Esophagus muscularis mucosa (tissue), 4 donors: ENCODE data around the gene THADA. TPM values are rescaled to one million over a fixed set of nuclear protein-coding genes. Genes with fewer than 3 reads are reported as not detected.
A peak's percentile ranks its signal among the peaks of the same experiment; 100 is the strongest.

Experiments
- DNase-seq: peaks from one replicate; pipeline ENCODE4 v3.0.0-alpha.2; 2017; ENCODE audit errors: extremely low spot score
- H3K27ac ChIP-seq, 4 donors: fragments of 200-600 bp; sonication (generic); replicated peaks in 1 of 4; 1 replicate in 3 of 4; 2 replicates in 1 of 4; pipeline ENCODE4 v1.5.1; 2016 to 2019; ENCODE audit warnings: mild to moderate bottlenecking in 1 of 4
- H3K27me3 ChIP-seq, 4 donors: fragments of 200-600 bp; sonication (generic); one replicate each; pipeline versions ENCODE4 v1.5.1 to v1.6.0; 2016 to 2019
- H3K36me3 ChIP-seq, 4 donors: fragments of 200-600 bp; sonication (generic); one replicate each; pipeline ENCODE4 v1.5.1; 2016 to 2019
- H3K4me1 ChIP-seq, 4 donors: fragments of 200-600 bp; sonication (generic); one replicate each; pipeline ENCODE4 v1.5.1; 2016 to 2019
- H3K4me3 ChIP-seq, 4 donors: fragments of 200-600 bp; sonication (generic); 1 replicate in 2 of 4; 2 replicates in 2 of 4; pipeline ENCODE4 v1.5.1; 2016 to 2019; ENCODE audit warnings: mild to moderate bottlenecking in 4 of 4, moderate library complexity in 1 of 4
- H3K9me3 ChIP-seq, 4 donors: fragments of 200-600 bp; sonication (generic); 1 replicate in 3 of 4; 2 replicates in 1 of 4; pipeline ENCODE4 v1.5.1; 2016 to 2019
- EP300 ChIP-seq: sonication (generic); formaldehyde crosslinking; IDR thresholded peaks from one replicate; pipeline ENCODE4 v1.6.1; 2017; ENCODE audit warnings: antibody characterized with exemption
- POLR2A ChIP-seq: fragments of 450-650 bp; IDR thresholded peaks from one replicate; pipeline ENCODE4 v1.6.1; 2017; ENCODE audit warnings: antibody characterized with exemption, moderate library complexity, mild to moderate bottlenecking, low read depth
- POLR2AphosphoS5 ChIP-seq, 2 donors: sonication (generic); formaldehyde crosslinking; IDR thresholded peaks; one replicate each; pipeline ENCODE4 v1.6.1; 2017; ENCODE audit warnings: antibody characterized with exemption in 2 of 2
- WGBS: methylation state at CpG from one replicate; pipeline ENCODE4 v1.1.5; 2018; 5-methylcytosine and 5-hydroxymethylcytosine counted together
- intact Hi-C: fragments of 100-400 bp; cut with DNase I; formaldehyde crosslinking; loops from one replicate; pipeline ENCODE4 v1.15.1; 2023
- total RNA-seq, 4 donors: library from RNA; depleted of rRNA; stranded (reverse); fragments of >200 nt; gene quantifications; one replicate each; pipeline versions ENCODE4 v1.1.0 to v1.2.1, GENCODE V29; 2016
- TF ChIP-seq, protein P1 (sequence below), 3 experiments: fragments of 200-600 bp in 2 of 3; fragments of 450-650 bp in 1 of 3; sonication (generic) in 2 of 3; IDR thresholded peaks; one replicate each; pipeline ENCODE4 v1.5.1; 2017 to 2019; ENCODE audit warnings: antibody characterized with exemption in 3 of 3, mild to moderate bottlenecking in 2 of 3, moderate library complexity in 1 of 3

THADA gene
- total RNA-seq, 4 donors from 2014 or later, result 17.2 to 28.7 (median 21.3) TPM

DNA sequence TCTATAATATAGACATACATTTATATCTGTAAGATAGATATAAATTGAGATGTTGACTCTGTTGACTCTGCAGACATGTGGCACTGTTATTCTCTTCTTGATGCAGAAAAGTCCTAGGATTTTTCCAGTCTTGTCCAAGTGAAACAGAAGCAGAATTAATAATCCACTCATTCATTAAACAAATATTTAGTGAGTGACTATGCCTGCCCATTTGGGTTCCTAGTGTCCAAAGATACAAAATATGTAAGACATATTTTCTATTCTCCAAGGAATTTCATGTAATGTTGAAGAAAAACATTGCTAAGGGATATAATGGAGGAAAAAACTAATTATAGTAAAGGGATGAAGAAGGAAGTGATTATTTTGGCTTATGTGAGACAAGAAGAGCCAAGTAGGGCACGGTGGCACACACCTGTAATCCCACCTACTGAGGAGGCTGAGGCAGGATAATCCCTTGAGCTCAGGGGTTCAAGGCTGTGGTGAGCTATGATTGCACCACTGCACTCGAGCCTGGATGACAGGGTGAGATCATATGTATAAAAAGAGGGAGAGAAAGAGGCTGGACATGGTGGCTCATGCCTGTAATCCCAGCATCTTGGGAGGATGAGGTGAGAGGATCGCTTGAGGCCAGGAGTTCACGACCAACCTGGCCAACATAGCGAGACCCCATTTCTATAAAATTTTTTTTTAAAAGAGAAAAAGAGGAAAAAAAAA lies 21.3 kb upstream of the THADA start:
- intact Hi-C loops, result loop anchor here (10.0 kb wide), 1 partner anchor 58 kb away; the partner anchor contains the start of gene C1GALT1C1L
- TF ChIP-seq, protein P1, sequence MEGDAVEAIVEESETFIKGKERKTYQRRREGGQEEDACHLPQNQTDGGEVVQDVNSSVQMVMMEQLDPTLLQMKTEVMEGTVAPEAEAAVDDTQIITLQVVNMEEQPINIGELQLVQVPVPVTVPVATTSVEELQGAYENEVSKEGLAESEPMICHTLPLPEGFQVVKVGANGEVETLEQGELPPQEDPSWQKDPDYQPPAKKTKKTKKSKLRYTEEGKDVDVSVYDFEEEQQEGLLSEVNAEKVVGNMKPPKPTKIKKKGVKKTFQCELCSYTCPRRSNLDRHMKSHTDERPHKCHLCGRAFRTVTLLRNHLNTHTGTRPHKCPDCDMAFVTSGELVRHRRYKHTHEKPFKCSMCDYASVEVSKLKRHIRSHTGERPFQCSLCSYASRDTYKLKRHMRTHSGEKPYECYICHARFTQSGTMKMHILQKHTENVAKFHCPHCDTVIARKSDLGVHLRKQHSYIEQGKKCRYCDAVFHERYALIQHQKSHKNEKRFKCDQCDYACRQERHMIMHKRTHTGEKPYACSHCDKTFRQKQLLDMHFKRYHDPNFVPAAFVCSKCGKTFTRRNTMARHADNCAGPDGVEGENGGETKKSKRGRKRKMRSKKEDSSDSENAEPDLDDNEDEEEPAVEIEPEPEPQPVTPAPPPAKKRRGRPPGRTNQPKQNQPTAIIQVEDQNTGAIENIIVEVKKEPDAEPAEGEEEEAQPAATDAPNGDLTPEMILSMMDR (IDR thresholded peaks at IDR 0.05), result no peak
- no peak for TF ChIP-seq POLR2A
- no peak for TF ChIP-seq EP300
- no peak for TF ChIP-seq POLR2AphosphoS5 (IDR thresholded peaks at IDR 0.05)
- DNase-seq, result no peak
- Histone ChIP-seq H3K9me3 (no peaks in the 10 kb centered on the region), H3K4me1 (peaks cover 0 to 6% (median 2%) of the 10 kb centered on the region in 4 donors), H3K36me3 (no peaks in the 10 kb centered on the region), H3K27me3 (no peaks in the 10 kb centered on the region), H3K4me3 (no peak overlapping the region), H3K27ac (no peak overlapping the region)
- 89% methylated on average over 5 of the region's 5 CpGs for WGBS

DNA sequence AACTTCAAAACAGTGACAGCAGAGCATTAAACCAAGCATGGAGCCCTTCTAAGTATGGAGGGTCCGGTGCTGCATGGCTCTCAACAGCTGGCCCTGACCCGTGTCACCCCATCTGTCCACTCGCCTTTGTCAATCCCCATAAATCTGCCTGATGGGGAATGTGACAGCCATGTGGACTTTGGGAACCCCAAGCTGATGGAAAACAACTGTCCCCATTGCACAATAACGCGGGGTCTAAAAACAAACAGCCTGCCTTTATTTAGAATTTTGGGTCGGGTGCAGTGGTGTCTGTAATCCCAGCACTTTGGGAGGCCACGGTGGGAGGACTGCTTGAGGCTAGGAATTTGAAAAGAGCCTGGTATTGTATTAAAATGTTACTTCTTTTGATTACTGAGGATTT lies 17.1 kb upstream of the THADA start:
- H3K36me3 ChIP-seq, result no peaks in the 10 kb centered on the region
- 73% methylated on average over 7 of the region's 7 CpGs for WGBS
- TF ChIP-seq EP300 (no peak), POLR2A (no peak), POLR2AphosphoS5 (IDR thresholded peaks at IDR 0.05) (no peak)
- TF ChIP-seq, protein P1 (IDR thresholded peaks at IDR 0.05), result no peak
- H3K27ac ChIP-seq, result no peak overlapping the region
- peaks cover 0 to 8% (median 2%) of the 10 kb centered on the region in 4 donors for H3K4me1 ChIP-seq
- no peaks in the 10 kb centered on the region for H3K27me3 ChIP-seq
- DNase-seq, result no peak
- peak overlapping the region in 1 of 4 donors; percentile 4 for H3K4me3 ChIP-seq
- H3K9me3 ChIP-seq, result no peaks in the 10 kb centered on the region
- intact Hi-C loops, result loop anchor here (5.0 to 10.0 kb wide), 2 partner anchors 62 to 159 kb away; partner anchors contain the start of genes C1GALT1C1L and DYNC2LI1

DNA sequence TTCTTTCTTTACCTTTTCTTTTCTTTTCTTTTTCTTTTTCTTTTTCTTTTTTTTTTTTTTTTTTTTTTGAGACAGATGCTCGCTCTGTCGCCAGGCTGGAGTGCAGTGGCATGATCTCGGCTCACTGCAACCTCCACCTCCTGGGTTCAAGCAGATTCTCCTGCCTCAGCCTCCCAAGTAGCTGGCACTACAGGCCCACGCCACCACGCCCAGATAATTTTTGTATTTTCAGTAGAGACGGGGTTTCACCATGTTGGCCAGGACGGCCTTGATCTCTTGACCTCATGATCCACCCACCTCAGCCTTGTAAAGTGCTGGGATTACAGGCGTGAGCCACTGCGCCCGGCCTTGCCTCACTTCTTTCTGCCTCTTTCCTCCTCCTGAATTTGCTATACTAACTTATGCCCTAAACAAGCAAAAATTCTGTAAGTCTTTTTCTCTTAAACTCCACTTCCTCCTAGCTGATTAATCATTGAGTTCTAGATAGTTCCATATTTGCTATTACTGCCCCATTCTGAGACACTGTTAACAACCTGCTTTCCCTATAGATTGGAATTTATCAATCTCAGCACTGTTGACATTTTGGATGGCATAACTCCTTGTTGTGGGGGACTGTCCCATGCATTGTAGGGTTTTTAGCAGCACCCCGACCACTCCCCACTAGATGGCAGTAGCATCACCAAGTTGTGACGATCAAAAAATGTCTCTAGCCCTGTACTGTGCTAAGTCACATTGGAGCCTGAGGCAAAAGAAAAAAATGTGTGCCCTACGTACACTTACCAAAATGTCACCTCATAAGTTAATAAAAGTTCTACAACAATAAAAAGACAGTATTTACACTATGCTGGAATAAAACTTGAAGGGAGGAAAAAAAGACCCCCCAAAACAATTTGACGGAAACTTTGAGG lies 16.4 kb upstream of the THADA start:
- no peak for DNase-seq
- TF ChIP-seq POLR2A (no peak), EP300 (no peak), POLR2AphosphoS5 (IDR thresholded peaks at IDR 0.05) (peak in 1 of 2 donors; percentile 33)
- TF ChIP-seq, protein P1 (IDR thresholded peaks at IDR 0.05), result peak; percentile 79 to 89 (median 79)
- H3K4me1 ChIP-seq, result peaks cover 0 to 8% (median 2%) of the 10 kb centered on the region in 4 donors
- H3K27ac ChIP-seq, result no peak overlapping the region
- H3K36me3 ChIP-seq, result no peaks in the 10 kb centered on the region
- H3K9me3 ChIP-seq, result no peaks in the 10 kb centered on the region
- peak overlapping the region in 1 of 4 donors; percentile 4 for H3K4me3 ChIP-seq
- intact Hi-C loops, result loop anchor here (5.0 to 10.0 kb wide), 2 partner anchors 63 to 160 kb away; partner anchors contain the start of genes C1GALT1C1L and DYNC2LI1
- H3K27me3 ChIP-seq, result no peaks in the 10 kb centered on the region
- WGBS, result 63% methylated on average over 14 of the region's 14 CpGs

DNA sequence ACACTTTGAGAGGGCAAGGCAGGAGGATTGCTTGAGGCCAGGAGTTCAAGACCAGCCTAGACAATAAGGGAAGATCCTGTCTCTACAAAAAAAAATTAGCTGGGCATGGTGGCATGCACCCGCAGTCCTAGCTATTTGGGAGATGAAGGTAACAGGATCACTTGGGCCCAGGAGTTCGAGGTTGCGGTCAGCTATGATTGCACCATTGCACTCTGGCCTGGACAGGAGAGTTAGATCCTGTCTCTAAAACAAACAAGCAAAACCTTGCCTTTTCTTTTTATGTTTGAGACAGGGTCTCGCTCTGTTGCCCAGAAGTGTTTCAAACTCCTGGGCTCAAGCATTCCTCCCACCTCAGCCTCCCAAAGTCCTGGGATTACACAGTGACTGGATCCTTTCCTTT lies 14.5 kb upstream of the THADA start:
- no peak for DNase-seq
- intact Hi-C loops, result loop anchor here (5.0 to 10.0 kb wide), 2 partner anchors 64 to 162 kb away; partner anchors contain the start of genes C1GALT1C1L and DYNC2LI1
- WGBS, result 95% methylated on average over 4 of the region's 4 CpGs
- Histone ChIP-seq H3K27ac (no peak overlapping the region), H3K9me3 (no peaks in the 10 kb centered on the region), H3K4me3 (no peak overlapping the region), H3K27me3 (no peaks in the 10 kb centered on the region), H3K36me3 (no peaks in the 10 kb centered on the region), H3K4me1 (peaks cover 0 to 8% (median 2%) of the 10 kb centered on the region in 4 donors)
- TF ChIP-seq, protein P1 (IDR thresholded peaks at IDR 0.05), result no peak
- TF ChIP-seq POLR2A (no peak), EP300 (no peak), POLR2AphosphoS5 (IDR thresholded peaks at IDR 0.05) (no peak)
